Thyroid gland (tissue), 4 donors: Measurements from ENCODE around the gene ERICH2. TPM values are rescaled to one million over a fixed set of nuclear protein-coding genes. Genes with fewer than 3 reads are reported as not detected.
"Not testable (repeated sequence)": the region's sequence is repeated elsewhere in the genome, so short reads cannot be mapped to it uniquely, and the experiment has no call there.

Experiments
- DNase-seq, 2 donors: peaks; one replicate each; pipeline ENCODE4 v3.0.0-alpha.2; 2019
- H3K27ac ChIP-seq, 3 donors: fragments of 200-600 bp; sonication (generic); 1 replicate in 2 of 3; 2 replicates in 1 of 3; pipeline ENCODE4 v1.5.1; 2016 to 2019; ENCODE audit warnings: mild to moderate bottlenecking in 1 of 3, moderate library complexity in 1 of 3
- H3K27me3 ChIP-seq: fragments of 200-600 bp; sonication (generic); one replicate; pipeline ENCODE4 v1.5.1; 2019
- H3K36me3 ChIP-seq, 2 donors: fragments of 200-600 bp; sonication (generic); one replicate each; pipeline ENCODE4 v1.5.1; 2016 to 2019
- H3K4me1 ChIP-seq, 2 donors: fragments of 200-600 bp; sonication (generic); one replicate each; pipeline ENCODE4 v1.5.1; 2017 to 2019
- H3K4me3 ChIP-seq, 3 donors: fragments of 200-600 bp; sonication (generic); replicated peaks in 1 of 3; 1 replicate in 2 of 3; 2 replicates in 1 of 3; pipeline ENCODE4 v1.5.1; 2016; ENCODE audit warnings: mild to moderate bottlenecking in 1 of 3
- H3K9me3 ChIP-seq: fragments of 200-600 bp; sonication (generic); one replicate; pipeline ENCODE4 v1.5.1; 2017
- POLR2A ChIP-seq, 2 donors: fragments of 450-650 bp; IDR thresholded peaks; one replicate each; pipeline ENCODE4 v1.6.1; 2017; ENCODE audit warnings: antibody characterized with exemption in 2 of 2, mild to moderate bottlenecking in 2 of 2, moderate library complexity in 1 of 2
- WGBS, 2 donors: methylation state at CpG; one replicate each; pipeline ENCODE4 v1.1.5; 2017; 5-methylcytosine and 5-hydroxymethylcytosine counted together
- intact Hi-C: fragments of 100-400 bp; cut with DNase I; formaldehyde crosslinking; loops from one replicate; pipeline ENCODE4 v1.15.1; 2023
- total RNA-seq, 4 donors: library from RNA; depleted of rRNA; stranded (reverse); fragments of >200 nt; gene quantifications; one replicate each; pipeline ENCODE4 v1.2.3, GENCODE V29; 2016
- TF ChIP-seq, protein P1 (sequence below), 6 experiments: fragments of 200-600 bp in 3 of 6; fragments of 450-650 bp in 3 of 6; sonication (generic) in 3 of 6; IDR thresholded peaks; one replicate each; pipeline ENCODE4 v1.5.1; 2016 to 2019; ENCODE audit warnings: antibody characterized with exemption in 6 of 6, mild to moderate bottlenecking in 2 of 6, inconsistent platforms in 1 of 6, moderate library complexity in 1 of 6

The ERICH2 gene
- total RNA-seq, 4 donors from 2014 or later: not detected

- intact Hi-C loops: no loop called here
- TF ChIP-seq POLR2A (IDR thresholded peaks at IDR 0.05): no peak
- TF ChIP-seq, protein P1, sequence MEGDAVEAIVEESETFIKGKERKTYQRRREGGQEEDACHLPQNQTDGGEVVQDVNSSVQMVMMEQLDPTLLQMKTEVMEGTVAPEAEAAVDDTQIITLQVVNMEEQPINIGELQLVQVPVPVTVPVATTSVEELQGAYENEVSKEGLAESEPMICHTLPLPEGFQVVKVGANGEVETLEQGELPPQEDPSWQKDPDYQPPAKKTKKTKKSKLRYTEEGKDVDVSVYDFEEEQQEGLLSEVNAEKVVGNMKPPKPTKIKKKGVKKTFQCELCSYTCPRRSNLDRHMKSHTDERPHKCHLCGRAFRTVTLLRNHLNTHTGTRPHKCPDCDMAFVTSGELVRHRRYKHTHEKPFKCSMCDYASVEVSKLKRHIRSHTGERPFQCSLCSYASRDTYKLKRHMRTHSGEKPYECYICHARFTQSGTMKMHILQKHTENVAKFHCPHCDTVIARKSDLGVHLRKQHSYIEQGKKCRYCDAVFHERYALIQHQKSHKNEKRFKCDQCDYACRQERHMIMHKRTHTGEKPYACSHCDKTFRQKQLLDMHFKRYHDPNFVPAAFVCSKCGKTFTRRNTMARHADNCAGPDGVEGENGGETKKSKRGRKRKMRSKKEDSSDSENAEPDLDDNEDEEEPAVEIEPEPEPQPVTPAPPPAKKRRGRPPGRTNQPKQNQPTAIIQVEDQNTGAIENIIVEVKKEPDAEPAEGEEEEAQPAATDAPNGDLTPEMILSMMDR (IDR thresholded peaks at IDR 0.05): no peak
- DNase-seq: no peak
- H3K4me1 ChIP-seq: no peaks in the 10 kb centered on the region
- H3K27ac ChIP-seq: no peak overlapping the region
- 50% methylated on average over 1 of the region's 1 CpG for WGBS, 2 donors
- no peaks in the 10 kb centered on the region for H3K27me3 ChIP-seq
- no peaks in the 10 kb centered on the region for H3K9me3 ChIP-seq
- H3K36me3 ChIP-seq: no peaks in the 10 kb centered on the region
- H3K4me3 ChIP-seq: no peak overlapping the region
Observed at GRCh38 chr2:170733798-170734600, 36.2 kb upstream of the ERICH2 start.

DNA sequence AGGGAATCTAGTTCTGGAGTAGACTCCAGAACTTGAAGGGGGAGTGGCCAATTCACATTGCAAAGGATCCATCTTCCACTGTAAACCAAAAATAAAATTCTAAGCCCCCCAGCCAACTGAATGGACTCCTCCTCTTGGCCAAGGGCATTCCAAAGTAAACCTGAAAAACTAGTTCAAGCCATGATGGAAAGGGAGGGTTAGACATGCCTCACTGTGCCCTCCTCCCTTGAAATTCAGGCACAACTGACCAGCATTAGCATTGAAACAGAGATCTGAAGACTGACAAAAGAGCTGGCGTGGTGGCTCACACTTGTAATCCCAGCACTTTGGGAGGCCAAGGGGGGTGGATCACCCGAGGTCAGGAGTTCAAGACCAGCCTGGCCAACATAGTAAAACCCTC lies 35.6 kb upstream of the ERICH2 start:
- H3K27ac ChIP-seq, intact Hi-C loops, DNase-seq, H3K4me3 ChIP-seq, H3K36me3 ChIP-seq, H3K9me3 ChIP-seq, H3K27me3 ChIP-seq, H3K4me1 ChIP-seq: not testable (repeated sequence)
- WGBS, 2 donors: 74 to 80% methylated on average over 2 of the region's 2 CpGs

GRCh38 chr2:170736628-170737027 lies 33.5 kb upstream of the ERICH2 start:
- no peaks in the 10 kb centered on the region for H3K27me3 ChIP-seq
- WGBS, 2 donors: 68 to 73% methylated on average over 1 of the region's 1 CpG
- no peak overlapping the region for H3K4me3 ChIP-seq
- intact Hi-C loops: no loop called here
- H3K36me3 ChIP-seq: no peaks in the 10 kb centered on the region
- H3K27ac ChIP-seq: no peak overlapping the region
- no peaks in the 10 kb centered on the region for H3K9me3 ChIP-seq
- no peak for TF ChIP-seq POLR2A (IDR thresholded peaks at IDR 0.05)
- TF ChIP-seq, protein P1 (IDR thresholded peaks at IDR 0.05): no peak
- DNase-seq: no peak
- no peaks in the 10 kb centered on the region for H3K4me1 ChIP-seq

DNA sequence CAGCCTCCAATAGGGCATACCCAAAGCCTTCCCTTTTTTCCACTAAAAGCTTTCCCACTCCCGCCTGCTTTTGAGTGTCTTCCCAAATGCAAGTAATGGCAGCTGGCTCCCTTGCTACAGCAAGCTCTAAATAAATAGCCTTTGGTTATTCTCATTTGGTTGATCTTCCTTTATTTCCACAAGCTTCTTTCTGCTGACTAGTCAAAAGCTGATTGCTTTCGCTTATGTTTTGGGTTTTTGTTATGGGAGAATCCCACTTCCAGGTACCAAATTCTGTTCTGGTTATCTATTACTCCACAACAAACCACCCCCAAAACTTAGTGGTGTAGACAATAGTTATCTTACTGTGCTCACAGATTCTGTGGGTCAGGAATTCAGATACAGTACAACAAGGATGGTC lies 32.8 kb upstream of the ERICH2 start:
- no peaks in the 10 kb centered on the region for H3K9me3 ChIP-seq
- intact Hi-C loops: no loop called here

GRCh38 chr2:170737821-170738220 lies 32.4 kb upstream of the ERICH2 start:
- WGBS, 2 donors: 83 to 88% methylated on average over 4 of the region's 4 CpGs
- Histone ChIP-seq H3K4me1 (no peaks in the 10 kb centered on the region), H3K4me3 (no peak overlapping the region), H3K9me3 (no peaks in the 10 kb centered on the region), H3K36me3 (no peaks in the 10 kb centered on the region), H3K27ac (no peak overlapping the region), H3K27me3 (no peaks in the 10 kb centered on the region)
- no peak for TF ChIP-seq POLR2A (IDR thresholded peaks at IDR 0.05)
- TF ChIP-seq, protein P1 (IDR thresholded peaks at IDR 0.05): no peak
- DNase-seq: no peak
- intact Hi-C loops: no loop called here

More for the DNA sequence above, 32.8 kb upstream of the ERICH2 start:
- no peak for TF ChIP-seq POLR2A (IDR thresholded peaks at IDR 0.05)
- TF ChIP-seq, protein P1 (IDR thresholded peaks at IDR 0.05): no peak
- no peaks in the 10 kb centered on the region for H3K27me3 ChIP-seq
- H3K4me3 ChIP-seq: no peak overlapping the region
- WGBS, 2 donors: 97 to 98% methylated on average over 2 of the region's 2 CpGs
- no peaks in the 10 kb centered on the region for H3K4me1 ChIP-seq
- H3K36me3 ChIP-seq: no peaks in the 10 kb centered on the region
- DNase-seq: no peak
- H3K27ac ChIP-seq: no peak overlapping the region
